Thymus (tissue), 11 donors: ENCODE results near the gene MTFP1. TPM values are rescaled to one million over a fixed set of nuclear protein-coding genes. Genes with fewer than 3 reads are reported as not detected.

Source experiments
- DNase-seq, 9 donors: peaks; one replicate each; pipeline ENCODE4 v3.0.0-alpha.2; 2013; ENCODE audit warnings: low spot score in 9 of 9, low read depth in 6 of 9, missing footprints in 1 of 9
- H3K27ac ChIP-seq, 2 donors: one replicate each; pipeline ENCODE4 v1.5.1; 2013; ENCODE audit warnings: control low read depth in 1 of 2, low read depth in 1 of 2, low read length in 1 of 2, mild to moderate bottlenecking in 1 of 2, moderate library complexity in 1 of 2
- H3K27me3 ChIP-seq, 2 donors: one replicate each; pipeline ENCODE4 v1.5.1; 2013; ENCODE audit warnings: low read length in 1 of 2; ENCODE audit not compliant: control insufficient read depth in 2 of 2, insufficient read depth in 1 of 2
- H3K36me3 ChIP-seq, 2 donors: one replicate each; pipeline ENCODE4 v1.5.1; 2013; ENCODE audit warnings: low read length in 1 of 2, mild to moderate bottlenecking in 1 of 2, moderate library complexity in 1 of 2; ENCODE audit not compliant: control insufficient read depth in 2 of 2, insufficient read depth in 2 of 2
- H3K4me1 ChIP-seq, 2 donors: one replicate each; pipeline ENCODE4 v1.5.1; 2013; ENCODE audit warnings: low read length in 2 of 2; ENCODE audit not compliant: control insufficient read depth in 2 of 2, insufficient read depth in 2 of 2
- H3K4me3 ChIP-seq, 2 donors: one replicate each; pipeline ENCODE4 v1.5.1; 2013; ENCODE audit warnings: low read length in 2 of 2, control low read depth in 1 of 2, mild to moderate bottlenecking in 1 of 2
- H3K9me3 ChIP-seq, 2 donors: one replicate each; pipeline ENCODE4 v1.5.1; 2013; ENCODE audit warnings: low read length in 1 of 2, mild to moderate bottlenecking in 1 of 2; ENCODE audit not compliant: control insufficient read depth in 2 of 2, insufficient read depth in 1 of 2
- WGBS: extraction: QIAGEN DNeasy Blood & Tissue Kit; methylation state at CpG from one replicate; pipeline ENCODE4 v1.1.7; 2013; 5-methylcytosine and 5-hydroxymethylcytosine counted together
- polyA plus RNA-seq: library from polyadenylated mRNA; stranded (reverse); fragments of 200-250 nt; gene quantifications from one replicate; pipeline ENCODE4 v1.2.3, GENCODE V29; 2013
- total RNA-seq: library from RNA; stranded (reverse); fragments of 120-200 nt; gene quantifications from one replicate; pipeline ENCODE4 v1.2.4, GENCODE V29; 2013
- donor health status: healthy.

MTFP1 gene
- total and polyA plus RNA-seq, 2 donors: 11.1 to 23.9 TPM

DNA sequence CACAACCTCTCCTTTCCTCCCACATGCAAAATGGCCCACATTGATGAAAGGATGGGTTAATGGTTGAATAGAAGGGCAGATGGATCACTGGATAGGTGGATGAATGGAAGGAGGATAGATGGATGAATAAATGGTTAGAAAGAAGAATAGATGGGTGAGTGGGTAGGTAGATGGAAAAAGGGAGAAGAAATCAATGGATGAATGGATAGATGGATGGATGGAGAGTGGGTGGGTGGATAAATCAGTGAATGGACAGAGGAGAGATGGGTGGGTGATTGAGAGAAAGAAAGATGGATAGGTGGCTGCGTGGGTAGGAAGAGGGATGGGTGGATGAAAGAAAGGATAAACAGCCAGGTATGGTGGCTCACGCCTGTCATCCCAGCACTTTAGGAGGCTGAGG, 45.1 kb downstream of the MTFP1 start:
- Histone ChIP-seq H3K4me3 (no peak overlapping the region), H3K9me3 (no peaks in the 10 kb centered on the region), H3K27ac (no peak overlapping the region), H3K4me1 (peaks cover 0 to 5% of the 10 kb centered on the region in 2 donors), H3K27me3 (peaks cover 0 to 28% of the 10 kb centered on the region in 2 donors), H3K36me3 (no peaks in the 10 kb centered on the region)
- no peak for DNase-seq
- WGBS: 94% methylated on average over 2 of the region's 2 CpGs

DNA sequence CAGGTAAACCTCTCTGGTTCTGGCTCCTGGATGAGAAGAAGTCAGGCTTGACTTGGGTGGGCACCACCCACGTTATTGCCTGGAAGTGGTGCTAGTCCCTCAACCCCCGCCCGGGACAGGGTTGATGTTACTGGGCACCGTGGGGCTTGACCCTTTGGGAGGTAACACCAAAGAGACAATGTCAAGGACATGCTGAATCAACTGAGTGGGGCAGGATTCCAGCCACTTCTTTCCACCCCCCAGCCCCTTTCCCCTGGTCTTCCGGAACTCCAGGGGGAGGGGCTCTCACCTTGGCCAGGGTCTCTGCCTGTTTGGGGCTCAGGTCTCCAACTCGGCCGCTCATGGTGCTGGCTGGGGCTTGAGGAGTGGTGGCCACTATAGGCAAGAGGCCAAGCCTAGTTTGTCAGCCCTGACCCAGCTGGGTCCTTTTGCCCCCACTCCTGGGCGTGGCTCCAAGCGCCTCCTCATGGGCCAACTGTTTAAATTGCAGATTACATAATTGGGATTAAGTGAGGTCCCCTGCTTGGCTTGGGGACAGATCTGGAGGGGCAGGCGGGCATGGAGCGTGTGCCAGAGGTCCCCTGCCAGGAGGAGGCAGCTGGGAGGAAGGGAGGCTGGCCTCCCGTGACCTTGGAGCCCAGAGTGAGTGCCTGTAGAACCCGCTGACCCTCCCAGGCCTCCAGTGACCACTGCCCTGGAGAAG, 46.2 kb downstream of the MTFP1 start, which contains the start of gene SEC14L3:
Gene SEC14L3 (minus strand): TSS at position 402 of the 703 bp plus-strand sequence. CDS start 59 bp downstream, at position 343.
- Histone ChIP-seq H3K27ac (no peak within 1 kb of the TSS), H3K36me3 (no peaks in the 10 kb centered on the region), H3K9me3 (no peaks in the 10 kb centered on the region), H3K27me3 (peaks cover 0 to 30% of the 10 kb centered on the region in 2 donors), H3K4me1 (peaks cover 0 to 5% of the 10 kb centered on the region in 2 donors), H3K4me3 (no peak within 1 kb of the TSS)
- DNase-seq: no peak
- 83% methylated on average over 13 of the region's 13 CpGs for WGBS

DNA sequence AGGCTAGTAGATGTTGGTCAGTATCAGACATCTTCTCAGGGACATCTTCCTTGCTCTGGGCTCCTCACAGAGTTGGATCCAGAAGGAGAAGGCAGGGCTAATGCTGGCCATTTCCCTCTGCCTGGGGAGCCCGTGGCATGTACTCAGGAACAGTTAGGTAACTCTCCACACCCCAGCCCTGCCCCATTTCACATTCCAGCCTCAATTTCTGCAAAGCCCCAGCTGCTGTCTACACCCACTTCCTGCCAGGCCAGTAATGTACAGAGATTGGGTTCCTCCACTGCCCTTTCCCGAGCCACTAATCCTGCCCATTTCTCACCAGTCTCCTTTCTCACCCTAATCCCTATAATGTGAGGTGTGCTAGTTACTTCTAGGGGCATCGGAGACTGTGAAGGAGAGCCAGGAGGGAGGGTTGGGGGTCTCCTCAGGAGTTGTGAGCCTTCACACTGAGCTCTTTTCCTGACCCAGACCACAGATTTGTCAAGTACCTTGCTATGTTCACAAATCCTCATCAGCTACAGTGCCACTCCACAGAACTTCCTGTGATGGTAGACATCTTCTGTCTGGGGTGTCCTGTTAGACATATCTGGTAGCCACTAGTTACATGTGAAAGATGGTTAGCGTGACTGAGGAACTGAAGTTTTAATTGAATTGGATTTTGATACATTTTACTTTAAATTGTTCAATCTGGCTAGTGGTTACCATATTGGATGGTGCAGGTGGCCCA, 47.6 kb downstream of the MTFP1 start:
- DNase-seq: no peak
- H3K9me3 ChIP-seq: no peaks in the 10 kb centered on the region
- WGBS: 77% methylated on average over 4 of the region's 4 CpGs
- H3K4me3 ChIP-seq: no peak overlapping the region
- peaks cover 0 to 5% of the 10 kb centered on the region in 2 donors for H3K4me1 ChIP-seq
- peaks cover 0 to 29% of the 10 kb centered on the region in 2 donors for H3K27me3 ChIP-seq
- no peak overlapping the region for H3K27ac ChIP-seq
- no peaks in the 10 kb centered on the region for H3K36me3 ChIP-seq

DNA sequence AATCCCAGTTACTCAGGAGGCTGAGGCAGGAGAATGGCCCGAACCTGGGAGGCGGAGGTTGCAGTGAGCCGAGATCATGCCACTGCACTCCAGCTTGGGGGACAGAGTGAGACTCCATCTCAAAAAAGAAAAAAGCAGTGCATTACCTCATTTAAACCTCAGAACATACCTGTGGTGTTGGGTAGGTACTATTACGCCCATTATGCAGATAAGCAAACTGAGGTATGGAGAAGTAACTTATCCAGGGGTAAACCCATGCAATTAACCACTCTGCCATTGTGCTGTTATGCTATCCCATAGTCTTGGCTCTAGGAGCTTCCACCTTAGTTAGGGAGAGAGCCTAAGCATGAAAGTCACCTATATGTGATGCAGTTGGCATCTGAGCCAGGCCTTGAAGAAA, 48.6 kb downstream of the MTFP1 start:
- DNase-seq: no peak
- H3K27me3 ChIP-seq: peaks cover 0 to 27% of the 10 kb centered on the region in 2 donors
- 98% methylated on average over 4 of the region's 4 CpGs for WGBS
- no peaks in the 10 kb centered on the region for H3K9me3 ChIP-seq
- H3K4me1 ChIP-seq: peaks cover 0 to 5% of the 10 kb centered on the region in 2 donors
- H3K36me3 ChIP-seq: no peaks in the 10 kb centered on the region
- no peak overlapping the region for H3K4me3 ChIP-seq
- no peak overlapping the region for H3K27ac ChIP-seq

DNA sequence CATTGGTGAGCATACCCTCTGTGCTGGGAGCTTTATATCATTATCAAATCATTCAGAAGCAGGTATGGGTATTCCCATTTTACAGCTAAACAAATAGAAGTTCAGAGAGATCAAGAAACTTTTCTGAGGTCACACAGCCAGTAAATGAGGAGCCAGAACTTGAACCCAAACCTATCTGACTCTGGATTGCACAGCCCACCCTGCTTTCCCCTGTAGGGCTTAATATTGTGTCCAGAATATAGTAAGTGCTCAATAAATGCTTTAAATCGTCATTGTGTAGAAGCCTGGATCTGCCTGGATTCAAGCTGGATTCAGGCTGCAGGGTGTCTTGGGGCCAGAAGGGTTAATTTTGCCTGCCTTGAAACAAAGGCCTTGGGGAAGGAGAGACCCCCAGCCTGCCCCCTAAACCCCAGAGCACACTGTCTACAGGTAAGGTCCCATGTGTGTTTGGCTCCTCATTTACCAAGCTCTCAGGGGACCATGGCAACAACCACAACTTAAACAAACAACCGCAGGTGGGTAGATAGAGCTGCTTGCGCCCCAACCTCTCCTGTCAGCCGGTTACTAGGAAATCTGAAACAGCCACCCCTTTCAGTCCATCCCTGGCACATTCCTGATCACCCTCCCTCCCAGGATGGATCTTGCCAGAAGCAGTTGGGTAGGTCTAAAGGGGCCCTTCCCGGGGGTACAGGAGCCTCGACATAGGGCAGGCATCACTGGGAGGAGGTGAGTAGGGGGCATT, 49.3 kb downstream of the MTFP1 start:
- peak in 2 of 9 donors; percentile 21 to 52 for DNase-seq
- Histone ChIP-seq H3K27me3 (peaks cover 0 to 26% of the 10 kb centered on the region in 2 donors), H3K36me3 (no peaks in the 10 kb centered on the region), H3K9me3 (no peaks in the 10 kb centered on the region), H3K27ac (no peak overlapping the region), H3K4me3 (no peak overlapping the region), H3K4me1 (peaks cover 0 to 5% of the 10 kb centered on the region in 2 donors)
- WGBS: 60% methylated on average over 6 of the region's 6 CpGs

Other genes with a start within 250 kb of the MTFP1 start
- 0.90 TPM for gene LIF, start 179.0 kb upstream of the MTFP1 start, total RNA-seq
- 0.21 TPM for gene LIF, start 179.0 kb upstream of the MTFP1 start, polyA plus RNA-seq
- gene OSM, start 158.9 kb upstream of the MTFP1 start, total RNA-seq: 1.9 TPM
- 6.0 TPM for gene OSM, start 158.9 kb upstream of the MTFP1 start, polyA plus RNA-seq
- gene CASTOR1, start 136.3 kb upstream of the MTFP1 start, total RNA-seq: 12.8 TPM
- 19.6 TPM for gene CASTOR1, start 136.3 kb upstream of the MTFP1 start, polyA plus RNA-seq
- gene TBC1D10A, start 98.8 kb upstream of the MTFP1 start, total RNA-seq: 25.6 TPM
- 39.0 TPM for gene TBC1D10A, start 98.8 kb upstream of the MTFP1 start, polyA plus RNA-seq
- gene SF3A1, start 68.9 kb upstream of the MTFP1 start, total RNA-seq: 26.9 TPM
- 25.7 TPM for gene SF3A1, start 68.9 kb upstream of the MTFP1 start, polyA plus RNA-seq
- 2.1 TPM for gene CCDC157, start 68.8 kb upstream of the MTFP1 start, total RNA-seq
- gene CCDC157, start 68.8 kb upstream of the MTFP1 start, polyA plus RNA-seq: 3.2 TPM
- 6.4 TPM for gene RNF215, start 38.4 kb upstream of the MTFP1 start, total RNA-seq
- 11.1 TPM for gene RNF215, start 38.4 kb upstream of the MTFP1 start, polyA plus RNA-seq
- 7.2 TPM for gene SEC14L2, start 28.8 kb upstream of the MTFP1 start, total RNA-seq
- 6.2 TPM for gene SEC14L2, start 28.8 kb upstream of the MTFP1 start, polyA plus RNA-seq
- 0.05 TPM for gene SEC14L3, start 46.2 kb downstream of the MTFP1 start, total RNA-seq
- 0.07 TPM for gene SEC14L3, start 46.2 kb downstream of the MTFP1 start, polyA plus RNA-seq
- 0.09 TPM for gene SEC14L4, start 79.9 kb downstream of the MTFP1 start, total RNA-seq
- 0.05 TPM for gene SEC14L4, start 79.9 kb downstream of the MTFP1 start, polyA plus RNA-seq
- 0.24 TPM for gene SEC14L6, start 121.0 kb downstream of the MTFP1 start, total RNA-seq
- 0.39 TPM for gene SEC14L6, start 121.0 kb downstream of the MTFP1 start, polyA plus RNA-seq
- gene GAL3ST1, start 148.9 kb downstream of the MTFP1 start, total RNA-seq: 0.09 TPM
- gene GAL3ST1, start 148.9 kb downstream of the MTFP1 start, polyA plus RNA-seq: 0.46 TPM
- gene PES1, start 166.1 kb downstream of the MTFP1 start, total RNA-seq: 53.3 TPM
- 48.7 TPM for gene PES1, start 166.1 kb downstream of the MTFP1 start, polyA plus RNA-seq
- gene TCN2, start 181.4 kb downstream of the MTFP1 start, total RNA-seq: 3.6 TPM
- 10.2 TPM for gene TCN2, start 181.4 kb downstream of the MTFP1 start, polyA plus RNA-seq
- gene SLC35E4, start 210.0 kb downstream of the MTFP1 start, total RNA-seq: 0.57 TPM
- 1.2 TPM for gene SLC35E4, start 210.0 kb downstream of the MTFP1 start, polyA plus RNA-seq
- gene DUSP18, start 242.1 kb downstream of the MTFP1 start, total RNA-seq: 3.3 TPM
- gene DUSP18, start 242.1 kb downstream of the MTFP1 start, polyA plus RNA-seq: 6.4 TPM